Subcutaneous adipose tissue (tissue), 4 donors: ENCODE data around the gene NECTIN1. TPM values are rescaled to one million over a fixed set of nuclear protein-coding genes. Genes with fewer than 3 reads are reported as not detected.

Experiments used
- CTCF ChIP-seq: fragments of 450-650 bp; IDR thresholded peaks from one replicate; pipeline ENCODE4 v1.5.1; 2016; ENCODE audit warnings: low read depth, mild to moderate bottlenecking, control low read depth, antibody characterized with exemption, moderate library complexity
- total RNA-seq, 4 donors: library from RNA; depleted of rRNA; stranded (reverse); fragments of >200 nt; gene quantifications; one replicate each; pipeline ENCODE4 v1.1.0, GENCODE V29; 2016

Gene NECTIN1
- total RNA-seq, 4 donors from 2014 or later, result 1.7 to 4.1 (median 2.5) TPM

DNA sequence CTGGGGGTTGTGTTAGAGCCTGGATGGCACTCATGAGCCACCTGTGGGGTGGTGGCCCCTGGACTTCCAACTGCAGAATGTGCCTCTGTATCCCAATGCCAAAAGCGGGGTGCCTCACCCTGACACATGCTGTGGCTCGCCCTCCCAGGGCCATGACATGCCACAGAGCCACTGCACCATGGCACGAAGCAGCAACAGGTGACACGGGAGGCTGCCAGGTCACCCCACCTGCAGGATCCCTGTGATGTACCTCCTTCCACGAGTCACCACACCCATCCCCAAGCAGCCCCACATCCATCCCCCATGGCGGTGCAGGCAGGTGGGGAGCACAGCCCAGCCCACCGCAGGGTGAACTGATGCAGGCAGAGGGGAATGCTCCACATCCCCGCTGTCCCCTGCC is 14.8 kb downstream of the NECTIN1 start:
- TF ChIP-seq CTCF, result no peak

DNA sequence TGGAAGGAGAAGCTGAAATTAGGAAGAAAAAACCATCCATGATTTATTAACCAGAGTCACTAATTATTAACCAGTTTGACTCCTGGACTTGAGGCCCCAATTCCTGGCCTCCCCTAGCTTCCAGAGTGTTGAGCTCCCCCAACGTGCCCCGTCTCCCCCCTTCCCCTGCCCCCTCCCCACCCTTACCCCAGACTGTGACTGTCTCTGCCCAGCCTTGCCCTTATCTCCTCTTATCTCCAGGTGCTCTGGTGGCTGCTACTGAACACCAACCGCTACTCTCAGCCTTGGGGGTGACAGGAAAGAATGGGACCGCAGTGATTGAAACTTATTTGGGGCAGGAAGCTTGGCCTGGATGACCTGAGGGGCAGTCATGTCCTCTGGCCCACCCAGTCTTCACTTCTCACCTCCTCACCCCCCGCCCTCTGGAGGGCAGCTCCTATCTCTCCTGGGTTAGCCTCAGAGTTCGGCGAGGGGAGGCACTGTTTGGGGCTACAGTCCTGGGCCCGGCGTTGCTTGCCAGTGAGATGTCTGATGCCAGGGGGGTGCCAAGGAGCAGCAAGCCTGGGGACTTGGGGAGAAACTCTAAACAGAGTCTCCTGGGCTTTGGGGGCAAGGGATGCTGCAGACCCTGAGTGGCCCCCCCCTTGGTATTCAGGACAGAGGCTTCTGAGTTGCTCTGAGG is 15.5 kb downstream of the NECTIN1 start:
- no peak for TF ChIP-seq CTCF

DNA sequence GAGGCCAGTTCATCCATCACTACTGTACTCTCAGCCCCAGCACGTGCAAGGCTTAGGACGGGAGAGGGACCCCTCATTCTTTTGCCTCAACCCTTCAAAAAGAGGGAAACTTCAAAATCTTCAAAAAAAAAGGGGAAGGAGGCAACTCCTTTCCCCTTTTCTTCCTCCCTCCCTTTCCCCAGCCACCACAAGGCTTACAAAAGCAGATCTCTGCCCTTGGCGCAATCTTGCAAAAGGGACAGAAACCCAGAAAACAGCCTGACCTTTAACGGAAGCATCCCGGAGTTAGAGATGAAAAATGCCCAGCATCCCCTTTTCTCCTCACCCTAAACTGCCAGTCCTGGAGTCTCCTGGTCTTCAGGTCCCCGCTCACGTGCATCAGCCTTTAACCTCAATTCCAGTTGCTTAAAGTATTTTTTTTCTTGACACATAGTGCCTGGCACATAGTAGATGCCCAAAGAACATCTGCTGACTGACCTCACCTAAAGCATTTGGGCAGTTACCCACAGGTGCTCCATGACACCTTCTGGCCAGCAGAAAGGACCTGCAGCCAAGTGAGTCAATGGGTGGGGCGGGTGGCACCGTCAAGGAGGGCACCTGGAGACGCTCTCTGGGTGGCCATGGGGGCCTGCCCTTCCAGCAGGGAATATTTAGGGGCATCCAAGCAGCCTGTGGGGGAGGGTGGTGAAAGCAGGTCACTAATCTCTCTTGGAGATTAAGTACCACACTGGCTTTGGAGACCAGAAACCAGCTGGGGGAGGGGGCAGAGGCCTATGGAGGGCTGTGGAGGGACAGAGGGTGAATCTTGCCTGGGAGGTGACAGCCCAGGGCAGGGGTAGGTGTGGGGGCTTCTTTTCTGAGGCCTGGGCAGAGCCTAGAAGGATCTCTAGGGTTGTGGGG is 16.3 kb downstream of the NECTIN1 start:
- no peak for TF ChIP-seq CTCF

- TF ChIP-seq CTCF, result no peak
Measured at GRCh38 chr11:119712006-119712405, 17.0 kb downstream of the NECTIN1 start.

- no peak for TF ChIP-seq CTCF
Measured at GRCh38 chr11:119711476-119711875, 17.5 kb downstream of the NECTIN1 start.

DNA sequence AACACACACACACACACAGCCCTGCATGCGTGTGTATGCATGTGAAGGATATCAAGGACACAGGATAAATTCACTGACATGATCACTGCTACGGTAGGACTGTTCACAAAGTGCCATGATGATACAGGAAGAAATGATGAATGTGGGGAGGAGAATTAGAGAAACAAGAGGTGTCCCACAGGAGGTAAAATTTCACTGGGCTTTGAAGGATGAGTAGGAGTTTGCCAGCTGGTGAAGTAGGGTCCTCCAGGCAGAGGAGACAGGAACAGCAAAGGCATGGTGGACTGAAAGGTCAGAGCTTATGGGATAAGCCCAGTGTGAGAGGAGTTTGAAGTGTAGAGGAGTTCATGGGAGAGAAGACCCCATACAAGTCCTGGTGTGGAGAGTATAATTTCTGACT is 18.6 kb downstream of the NECTIN1 start:
- no peak for TF ChIP-seq CTCF

GRCh38 chr11:119709638-119710346 is 19.2 kb downstream of the NECTIN1 start:
- TF ChIP-seq CTCF, result no peak
